ENCODE data around the gene ESYT3.
"Not testable (repeated sequence)": the region's sequence is repeated elsewhere in the genome, so short reads cannot be mapped to it uniquely, and the experiment has no call there.

The ESYT3 gene

GRCh38 chr3:138443521-138444503 is 9.4 kb downstream of the ESYT3 start:
- no peak for DNase-seq (ENCODE audit: low read depth)

DNA sequence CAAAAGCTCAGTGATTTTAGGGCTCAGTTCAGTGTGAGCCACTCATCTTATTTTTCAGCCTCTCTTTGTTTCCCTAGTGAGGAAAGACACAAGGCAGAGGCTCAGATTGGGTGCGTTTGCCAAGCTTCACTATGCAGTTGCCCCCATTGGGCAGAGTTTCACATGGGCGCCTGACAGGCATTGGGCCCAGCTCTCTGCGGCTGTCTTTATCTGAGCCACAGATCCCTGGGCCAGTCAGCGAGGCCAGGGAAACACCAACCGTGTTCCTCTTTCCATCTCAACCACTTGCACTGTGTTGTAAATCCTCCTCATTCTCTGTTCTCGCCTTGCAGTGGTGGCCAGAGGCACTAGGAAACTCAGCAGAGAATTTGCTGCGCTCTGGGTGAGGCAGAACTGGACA is 10.8 kb downstream of the ESYT3 start:
- DNase-seq (ENCODE audit: low read depth): no peak

DNA sequence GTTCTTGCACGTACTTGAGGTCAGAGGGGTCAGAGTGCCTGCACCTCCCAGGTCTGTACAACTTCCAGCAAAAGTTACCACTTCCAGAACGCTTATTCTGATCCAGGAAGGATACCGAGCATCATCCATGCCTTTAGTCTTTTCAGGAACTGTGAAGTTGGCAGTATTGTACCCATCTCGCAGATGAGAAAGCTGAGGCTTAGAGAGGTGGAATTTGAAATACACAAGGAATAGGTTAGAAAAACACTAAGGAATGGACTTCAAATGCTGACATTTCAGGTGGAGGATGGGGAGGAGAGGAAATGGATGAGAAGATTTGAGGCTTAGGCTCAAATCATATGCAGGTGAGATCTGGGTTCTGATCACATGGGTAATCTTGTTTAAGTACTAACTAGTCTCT is 11.2 kb downstream of the ESYT3 start:
- no peak for DNase-seq (ENCODE audit: low read depth)

DNA sequence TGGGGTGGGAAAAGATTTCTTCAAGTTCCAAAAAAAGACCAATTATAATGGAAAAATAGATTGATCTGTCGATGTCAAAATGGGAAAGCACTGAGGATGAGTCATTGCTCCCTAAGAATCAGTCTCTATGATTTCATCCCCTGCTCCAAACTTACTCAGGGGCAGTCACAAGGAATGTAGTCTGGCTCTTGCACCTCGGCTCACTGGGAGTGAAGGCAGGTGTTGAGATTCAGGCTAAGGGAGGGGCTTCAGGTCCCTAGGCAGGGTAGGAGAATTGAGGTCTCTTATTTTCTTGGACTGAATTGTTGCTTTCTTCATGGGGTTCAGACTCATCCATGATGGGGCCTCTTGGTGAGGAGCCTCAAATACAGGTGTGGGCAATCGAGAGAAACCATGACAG is 14.2 kb downstream of the ESYT3 start:
- no peak for DNase-seq (ENCODE audit: low read depth)

DNA sequence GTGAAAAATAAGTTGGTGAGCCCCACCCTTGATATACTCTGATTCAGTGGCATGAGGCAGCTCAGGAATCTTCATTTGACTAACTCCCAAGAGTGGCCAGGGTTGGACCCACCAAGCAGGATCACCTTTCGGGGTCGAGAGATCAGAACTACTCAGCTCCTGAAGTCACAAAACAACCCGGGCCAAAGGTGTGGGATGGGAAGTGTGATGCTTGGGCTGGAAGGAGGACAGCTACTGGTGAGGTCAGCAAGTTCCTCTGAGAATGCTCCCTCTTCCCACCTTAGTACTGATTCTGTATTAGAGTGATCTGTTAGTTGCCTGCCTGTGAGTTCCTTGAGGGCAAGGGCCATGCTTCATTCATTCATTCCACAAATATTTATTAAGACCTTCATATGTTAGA is 15.1 kb downstream of the ESYT3 start:
- no peak for DNase-seq (ENCODE audit: low read depth)

DNA sequence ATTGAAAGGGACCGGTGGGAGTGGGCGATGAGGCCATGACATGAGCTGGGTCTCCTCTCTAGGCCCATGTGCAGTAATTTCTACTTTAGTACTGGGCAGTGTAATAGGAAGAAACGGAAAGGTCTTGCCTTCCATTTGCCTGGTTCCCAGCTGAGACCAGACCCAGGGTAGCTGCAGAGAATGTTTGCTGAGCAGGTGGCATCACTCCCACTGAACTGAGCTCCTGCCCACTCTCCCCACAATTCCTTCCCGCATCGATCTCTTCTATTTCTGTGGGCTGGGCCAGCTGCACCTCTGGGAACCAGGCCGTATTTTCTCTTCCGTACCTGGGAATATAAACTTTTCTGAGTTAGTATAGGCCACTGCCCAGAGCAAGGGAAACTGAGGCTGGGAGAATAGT is 15.8 kb downstream of the ESYT3 start:
- no peak for DNase-seq (ENCODE audit: low read depth)

DNA sequence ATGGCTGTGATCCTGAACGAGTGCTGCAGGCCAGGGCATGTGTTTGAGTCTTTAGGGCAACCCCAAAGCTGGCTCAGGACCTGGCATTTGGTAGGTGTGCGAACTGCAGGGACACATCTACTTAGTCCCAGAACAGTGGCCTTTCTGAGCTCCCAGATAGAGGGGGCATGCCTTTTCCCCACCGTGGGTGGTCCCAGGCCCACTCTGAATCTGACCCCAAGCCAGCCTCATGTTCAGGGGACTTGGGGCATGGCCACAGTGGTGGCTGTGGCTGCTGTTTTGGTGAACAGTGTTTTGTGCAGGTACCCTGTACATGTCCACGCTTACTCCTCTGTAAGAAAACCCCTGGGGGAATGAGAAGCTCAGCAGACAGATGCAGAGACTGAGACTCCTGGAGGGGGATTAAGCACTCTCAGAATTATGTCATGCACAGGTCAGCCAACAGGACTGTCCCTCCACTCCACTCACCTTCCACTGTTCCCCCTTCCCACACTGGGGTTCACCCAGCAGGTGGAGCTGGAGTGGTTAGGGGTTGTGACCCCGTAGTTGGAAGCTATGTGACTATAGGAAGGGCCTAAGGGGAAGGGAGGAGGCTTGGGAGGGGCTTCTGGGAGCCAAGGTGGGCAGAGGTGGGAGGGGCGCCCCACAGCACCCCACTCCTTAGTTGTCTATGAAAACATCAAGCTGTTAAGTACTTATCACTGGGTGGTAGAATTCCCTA is 16.4 kb downstream of the ESYT3 start:
- DNase-seq (ENCODE audit: low read depth): no peak

DNA sequence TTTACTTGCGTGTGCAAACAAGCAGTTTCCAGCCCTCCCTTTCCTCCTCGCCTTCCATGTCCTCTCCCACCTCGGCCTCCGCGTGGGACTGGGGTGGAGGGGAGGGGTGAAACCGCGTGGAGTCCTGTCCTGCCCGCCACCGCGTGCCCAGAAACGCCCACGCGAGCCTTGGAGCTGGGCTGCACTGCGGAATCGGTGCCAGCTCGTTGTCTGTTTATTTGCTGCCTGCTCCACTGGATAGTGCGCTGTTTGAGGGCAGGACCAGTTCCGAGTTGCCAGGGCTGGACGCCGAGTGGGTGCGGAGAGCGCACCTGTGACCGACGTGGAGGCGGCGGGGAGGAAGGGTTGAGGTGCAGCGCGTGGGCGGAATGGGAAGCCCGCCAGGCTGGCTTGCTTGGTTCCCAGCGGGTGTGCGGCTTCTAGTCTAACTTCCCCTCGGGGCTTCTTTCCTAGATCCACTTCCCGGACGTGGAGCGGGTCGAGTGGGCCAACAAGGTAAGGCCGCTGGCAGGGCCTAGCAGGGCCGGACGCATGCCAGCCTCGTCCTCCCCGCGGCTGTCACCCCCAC is 17.3 kb downstream of the ESYT3 start:
- no peak for DNase-seq (ENCODE audit: low read depth)

- no peak for DNase-seq (ENCODE audit: low read depth)
These were observed 18.0 kb downstream of the ESYT3 start for GRCh38 chr3:138452436-138452835.

- DNase-seq (ENCODE audit: low read depth): not testable (repeated sequence)
These were observed 19.5 kb downstream of the ESYT3 start for GRCh38 chr3:138453940-138454339.

DNA sequence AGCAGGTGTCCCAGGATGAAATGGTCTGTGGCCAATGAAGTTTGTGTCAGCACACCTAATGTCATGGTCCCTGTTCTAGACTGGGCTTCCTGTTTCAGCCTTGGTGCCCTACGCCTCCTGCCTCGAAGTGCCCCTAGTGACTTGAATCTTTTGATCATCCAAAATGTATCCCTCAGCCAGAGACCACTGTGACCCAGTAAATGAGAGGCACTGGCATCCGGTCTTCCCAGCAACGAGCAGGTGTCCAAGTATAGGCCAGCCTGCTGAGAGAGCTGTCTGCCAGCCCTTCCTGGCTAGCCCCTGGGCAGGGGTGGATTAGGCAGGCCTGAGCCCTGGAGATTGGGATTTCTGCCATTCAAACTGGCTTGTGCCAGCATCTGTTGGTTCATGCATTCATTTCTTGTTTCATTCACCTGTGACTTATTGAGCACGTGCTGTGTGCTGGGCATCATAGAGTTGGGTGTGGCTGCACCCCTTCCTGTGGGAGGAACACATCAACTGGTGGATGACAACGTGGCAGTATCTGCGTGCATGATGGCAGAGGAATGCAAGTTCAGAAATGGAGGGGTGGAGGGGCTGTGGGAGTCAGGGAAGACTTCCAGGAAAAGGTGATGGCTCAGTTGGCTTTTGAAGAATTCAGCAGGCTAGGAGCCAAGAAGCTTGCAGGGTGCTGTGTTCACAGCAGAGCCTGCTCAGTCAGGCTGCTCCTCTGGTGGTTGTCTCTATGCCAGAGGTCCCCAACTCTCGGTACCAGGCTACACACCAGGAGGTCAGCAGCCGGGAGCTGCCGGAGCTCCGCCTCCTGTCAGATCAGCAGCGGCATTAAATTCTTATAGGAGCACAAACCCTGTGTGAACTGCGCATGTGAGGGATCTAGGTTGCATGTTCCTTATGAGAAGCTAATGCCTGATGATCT is 21.6 kb downstream of the ESYT3 start:
- DNase-seq (ENCODE audit: low read depth): no peak

DNA sequence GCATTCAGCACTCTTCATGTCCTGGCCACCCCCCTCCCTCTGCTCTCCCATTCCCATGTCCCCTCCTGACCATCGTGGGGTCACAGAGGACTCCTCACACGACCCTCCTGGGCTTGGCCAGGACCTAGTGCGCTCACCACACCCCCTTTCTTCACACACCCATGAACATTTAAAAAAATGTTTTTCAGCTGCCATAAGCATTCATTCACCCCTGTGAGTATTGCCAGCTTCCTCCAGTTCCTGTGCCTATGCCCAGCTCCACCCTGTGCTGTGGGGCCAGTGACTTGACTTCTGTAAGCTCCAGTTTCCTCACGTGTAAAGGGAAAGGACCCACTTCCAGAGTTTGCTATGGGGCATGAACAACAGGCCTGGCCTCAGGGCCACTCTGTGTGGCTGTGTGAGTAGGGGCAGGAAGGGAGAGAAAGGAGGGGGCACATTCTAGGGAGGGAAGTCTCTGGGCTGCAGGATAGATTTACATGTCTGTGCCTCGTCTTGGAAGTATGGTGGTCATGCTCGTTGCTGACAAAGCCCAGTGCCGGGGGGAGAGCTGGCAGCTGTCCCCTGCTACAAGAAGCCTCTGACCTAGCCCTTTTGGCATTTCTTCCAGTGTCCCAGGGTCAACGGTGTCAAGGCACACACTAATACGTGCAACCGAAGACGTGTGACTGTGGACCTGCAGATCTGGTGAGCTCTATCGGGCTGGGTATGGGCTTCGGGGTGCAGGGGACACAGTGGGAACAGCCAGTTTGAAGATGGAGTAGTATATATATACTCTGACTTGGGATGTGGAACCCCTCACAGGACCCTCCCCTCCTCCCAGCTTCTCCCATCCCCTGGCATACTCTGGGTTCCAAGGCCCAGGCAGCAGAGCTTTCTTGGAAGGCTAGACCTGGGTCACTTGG is 22.8 kb downstream of the ESYT3 start:
- no peak for DNase-seq (ENCODE audit: low read depth)

DNA sequence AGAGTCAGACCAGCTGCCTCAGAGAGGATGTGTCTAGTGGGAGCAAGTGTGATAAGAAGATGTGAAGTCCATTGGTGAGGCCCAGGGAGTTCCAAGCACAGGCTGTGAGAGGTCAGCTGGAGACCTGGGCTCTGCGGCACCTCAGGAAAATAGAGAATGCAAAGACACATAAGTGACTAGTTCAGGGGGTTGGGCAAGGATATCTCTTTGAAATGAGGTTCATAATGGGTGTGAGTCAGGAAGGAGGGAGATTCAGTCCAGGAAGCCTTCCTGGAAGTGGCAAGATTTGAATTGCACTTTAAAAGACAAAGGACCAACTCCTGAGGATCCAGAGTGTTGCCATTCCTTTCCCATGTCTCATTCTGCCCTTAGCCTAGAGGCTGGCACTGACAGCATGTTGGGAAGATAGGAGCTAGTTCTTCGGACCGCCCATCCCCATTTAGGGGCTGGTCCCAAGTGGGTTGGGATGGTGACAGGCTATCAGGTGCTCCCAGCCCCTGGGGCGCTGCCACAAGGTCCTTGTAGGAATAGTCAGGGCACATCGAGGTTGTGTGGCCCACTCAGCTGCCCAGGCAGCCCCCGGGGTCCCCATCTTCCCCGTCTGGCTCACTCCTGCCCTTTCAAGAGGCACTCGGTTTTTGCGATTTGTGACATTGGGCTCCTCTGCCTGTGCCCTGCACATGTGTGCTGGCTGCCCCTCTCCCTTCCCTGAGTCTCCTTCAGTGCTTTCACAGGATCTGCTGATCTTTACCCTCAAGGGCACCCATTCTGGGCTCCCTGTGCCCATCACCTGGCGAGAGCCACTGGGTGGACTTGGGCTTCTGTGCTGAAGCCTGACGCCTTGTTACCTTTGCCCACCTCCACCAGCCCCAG is 23.7 kb downstream of the ESYT3 start:
- DNase-seq (ENCODE audit: low read depth): no peak

DNA sequence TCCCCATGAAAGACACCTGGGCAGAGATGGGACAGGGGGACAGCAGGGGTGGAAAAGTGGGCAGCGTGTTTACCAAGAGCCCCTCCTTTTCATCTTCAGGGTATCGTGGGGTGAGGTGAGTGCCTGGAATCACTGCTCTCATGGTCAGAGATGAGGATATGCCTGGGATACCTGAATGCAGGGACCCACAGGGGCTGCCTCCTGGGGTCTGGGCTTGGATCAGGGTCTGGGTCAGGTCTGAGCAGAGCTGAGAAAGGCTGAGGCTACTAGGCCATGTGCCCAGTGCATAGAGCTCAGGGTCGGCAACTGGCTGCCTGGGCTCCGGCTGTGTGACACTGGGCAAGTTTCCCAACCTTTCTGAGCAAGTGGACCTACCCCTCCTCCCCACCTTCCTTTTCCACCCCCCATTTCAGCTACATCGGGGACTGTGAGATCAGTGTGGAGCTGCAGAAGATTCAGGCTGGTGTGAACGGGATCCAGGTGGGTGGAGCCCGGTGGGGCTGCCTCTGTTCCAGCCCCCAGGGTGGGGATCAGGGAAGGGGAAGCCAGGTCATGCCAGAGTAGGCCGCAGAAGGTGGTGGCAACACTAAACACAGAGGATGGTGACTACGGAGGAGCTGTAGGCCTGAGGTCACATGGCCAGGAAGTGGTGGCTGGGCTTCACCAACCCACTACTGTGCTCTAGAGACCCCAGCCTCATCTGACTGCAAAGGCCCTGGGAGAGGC is 24.5 kb downstream of the ESYT3 start:
- DNase-seq (ENCODE audit: low read depth): no peak

DNA sequence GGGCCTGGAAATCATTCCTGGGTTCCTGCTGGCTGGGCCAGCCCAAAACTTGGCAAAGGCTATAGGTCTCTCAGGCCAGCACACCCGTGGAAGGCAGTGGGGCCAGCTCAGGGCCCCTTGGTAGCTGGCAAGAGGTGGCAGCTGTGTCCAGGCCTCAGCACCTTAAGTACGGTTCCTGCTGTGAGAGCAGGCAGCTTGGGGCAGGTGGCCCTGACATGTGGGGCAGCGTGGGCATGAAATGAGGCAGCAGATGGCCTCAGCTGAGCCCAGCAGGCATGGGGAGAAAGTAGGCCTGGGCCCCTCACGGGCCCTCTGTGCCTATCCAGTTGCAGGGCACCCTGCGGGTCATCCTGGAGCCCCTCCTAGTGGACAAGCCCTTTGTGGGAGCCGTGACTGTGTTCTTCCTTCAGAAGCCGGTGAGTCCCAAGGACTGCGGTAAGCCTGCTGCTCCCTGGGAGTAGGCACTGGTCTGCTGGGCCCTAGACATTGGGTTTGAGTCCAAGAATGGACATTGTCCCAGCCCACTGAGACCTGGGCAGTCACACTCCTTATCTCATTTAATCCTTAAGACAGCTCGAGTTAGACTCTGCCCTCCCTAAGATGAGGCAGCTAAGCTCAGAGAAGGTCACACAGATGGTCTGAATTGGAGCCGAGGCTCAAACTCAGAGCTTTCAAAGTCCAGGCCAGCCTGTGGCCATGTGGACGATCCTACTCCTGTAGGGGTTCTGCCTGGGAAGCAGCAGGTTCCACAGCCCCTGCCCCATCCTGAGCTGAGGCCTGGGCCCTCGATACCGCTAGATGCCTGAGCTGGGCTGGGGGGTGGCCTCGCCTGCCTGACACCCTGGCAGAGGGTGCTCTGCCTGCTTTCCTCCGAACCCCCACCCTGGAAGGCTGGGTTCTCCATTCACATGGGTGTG is 25.5 kb downstream of the ESYT3 start:
- DNase-seq (ENCODE audit: low read depth): no peak

DNA sequence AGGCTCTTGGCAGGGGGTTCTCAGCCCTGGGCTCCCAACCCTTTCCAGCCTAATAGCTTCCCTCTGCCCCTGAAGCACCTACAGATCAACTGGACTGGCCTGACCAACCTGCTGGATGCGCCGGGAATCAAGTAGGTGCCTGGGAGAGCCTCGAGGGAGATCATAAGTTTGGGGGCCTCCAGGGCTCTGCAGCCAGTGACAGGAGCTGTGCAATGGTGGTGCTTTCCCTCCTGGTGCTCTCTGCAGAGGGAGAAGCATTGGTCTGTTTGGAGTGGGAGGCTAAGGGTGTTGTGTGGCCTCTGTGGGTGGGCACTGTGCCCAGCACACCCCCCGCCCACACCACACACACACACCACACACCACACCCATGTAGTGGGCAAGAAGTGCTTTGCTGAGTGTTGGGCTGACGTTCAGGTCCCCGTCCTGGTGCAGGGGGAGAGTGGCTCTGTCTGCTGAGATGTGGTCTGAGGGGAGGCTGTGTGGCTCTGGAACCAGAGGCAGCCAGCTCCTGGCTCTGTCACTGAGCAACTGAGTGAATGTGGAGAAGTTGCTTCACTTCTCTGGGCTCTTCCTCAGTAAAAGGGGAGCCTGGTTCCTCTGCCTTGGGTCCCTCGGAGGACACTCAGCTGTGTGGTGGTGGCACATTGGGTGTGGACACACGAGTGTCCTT is 26.3 kb downstream of the ESYT3 start:
- DNase-seq (ENCODE audit: low read depth): no peak

DNA sequence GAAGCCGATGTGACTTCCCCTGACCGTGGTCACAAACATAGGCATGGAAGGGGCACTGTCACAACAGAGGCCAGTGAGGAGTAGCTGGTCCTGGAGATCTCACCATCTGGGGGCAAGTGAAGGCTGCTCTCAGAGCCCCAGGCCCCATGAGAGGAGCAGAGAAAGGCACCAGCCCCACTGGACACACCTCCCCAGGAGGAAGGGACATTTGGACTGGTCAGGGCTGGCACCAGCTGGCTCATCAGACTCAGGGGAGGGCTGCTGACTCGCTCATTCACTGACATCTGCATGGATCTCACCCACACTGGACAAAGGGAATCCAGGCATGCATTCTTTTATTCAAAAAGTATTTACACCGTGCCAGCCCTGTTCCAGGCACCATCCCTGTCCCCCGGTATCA is 26.8 kb downstream of the ESYT3 start:
- no peak for DNase-seq (ENCODE audit: low read depth)

All from activated T-helper 9 cell treated with anti-CD3 and anti-CD28 coated beads, Interleukin-2, amount 50 U/mL, for 16 hours (primary cell).